ENCODE results near the gene PIWIL1. TPM values are rescaled to one million over a fixed set of nuclear protein-coding genes. Genes with fewer than 3 reads are reported as not detected.

The PIWIL1 gene
- polyA plus RNA-seq, 4 donors = 0.21 TPM; not detected in 3

DNA sequence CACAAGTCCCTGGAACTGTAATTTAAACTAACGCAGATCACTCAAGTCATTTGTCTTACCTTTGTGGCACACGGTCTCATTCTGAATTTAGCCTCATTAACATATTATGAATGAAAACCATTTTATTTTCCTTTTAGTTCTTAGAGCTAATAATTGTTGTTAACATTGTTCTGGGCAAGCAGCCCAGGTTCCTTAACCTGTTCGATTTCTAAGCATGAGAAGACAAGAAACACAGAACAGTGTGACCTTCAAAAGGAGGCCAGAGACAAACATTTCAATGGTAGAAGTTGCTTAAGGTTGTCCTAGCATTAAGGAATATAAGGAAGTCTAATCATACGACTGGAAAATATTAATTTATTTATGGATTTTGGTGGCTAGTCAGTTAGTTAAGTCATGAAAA, 35.2 kb downstream of the PIWIL1 start:
- no peaks in the 10 kb centered on the region for H3K9me3 ChIP-seq (ENCODE audit: control insufficient read depth in 2 of 2, insufficient read depth in 1 of 2, low read depth in 1 of 2, low read length in 1 of 2)
- H3K36me3 ChIP-seq (ENCODE audit: control insufficient read depth in 3 of 3, insufficient read depth in 2 of 3, low read depth in 1 of 3, low read length in 3 of 3) = no peaks in the 10 kb centered on the region
- H3K4me1 ChIP-seq (ENCODE audit: control insufficient read depth in 3 of 3, insufficient read depth in 2 of 3, low read depth in 1 of 3, low read length in 2 of 3) = no peaks in the 10 kb centered on the region
- H3K27ac ChIP-seq (ENCODE audit: low read depth in 1 of 3, low read length in 2 of 3) = no peak overlapping the region
- peaks cover 0 to 2% (median 0%) of the 10 kb centered on the region in 3 donors for H3K27me3 ChIP-seq (ENCODE audit: control insufficient read depth in 3 of 3, insufficient read depth in 3 of 3, low read length in 3 of 3)
- no peak overlapping the region for H3K4me3 ChIP-seq (ENCODE audit: low read depth in 1 of 3, low read length in 3 of 3)
- WGBS, 3 donors = 58 to 70% (median 60%) methylated on average over 4 of the region's 4 CpGs
- FAIRE-seq (no peak), DNase-seq (no peak)

DNA sequence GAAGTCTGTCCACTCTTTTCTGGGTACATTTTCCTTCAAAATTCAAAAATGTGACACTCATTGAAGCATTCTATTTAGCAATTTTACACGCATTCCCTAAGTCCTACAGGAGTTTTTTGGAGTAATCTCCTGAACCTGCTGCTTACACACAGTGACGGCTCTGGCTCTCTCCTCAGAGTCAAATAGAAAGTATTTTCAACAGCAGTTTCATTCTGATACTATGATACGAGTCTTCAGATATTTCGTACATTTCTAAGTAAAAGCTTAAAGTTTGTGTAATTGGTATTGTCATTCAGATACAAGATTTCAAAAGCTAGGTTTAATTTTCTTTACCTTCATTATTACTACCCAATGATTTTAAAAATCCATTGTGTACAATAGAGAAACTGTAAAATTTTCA, 36.4 kb downstream of the PIWIL1 start:
- 73 to 74% (median 73%) methylated on average over 4 of the region's 4 CpGs for WGBS, 3 donors
- DNase-seq (no peak), FAIRE-seq (no peak)
- Histone ChIP-seq H3K36me3 (ENCODE audit: control insufficient read depth in 3 of 3, insufficient read depth in 2 of 3, low read depth in 1 of 3, low read length in 3 of 3) (no peaks in the 10 kb centered on the region), H3K9me3 (ENCODE audit: control insufficient read depth in 2 of 2, insufficient read depth in 1 of 2, low read depth in 1 of 2, low read length in 1 of 2) (no peaks in the 10 kb centered on the region), H3K4me1 (ENCODE audit: control insufficient read depth in 3 of 3, insufficient read depth in 2 of 3, low read depth in 1 of 3, low read length in 2 of 3) (no peaks in the 10 kb centered on the region), H3K27me3 (ENCODE audit: control insufficient read depth in 3 of 3, insufficient read depth in 3 of 3, low read length in 3 of 3) (peaks cover 0 to 2% (median 0%) of the 10 kb centered on the region in 3 donors), H3K4me3 (ENCODE audit: low read depth in 1 of 3, low read length in 3 of 3) (no peak overlapping the region), H3K27ac (ENCODE audit: low read depth in 1 of 3, low read length in 2 of 3) (no peak overlapping the region)

DNA sequence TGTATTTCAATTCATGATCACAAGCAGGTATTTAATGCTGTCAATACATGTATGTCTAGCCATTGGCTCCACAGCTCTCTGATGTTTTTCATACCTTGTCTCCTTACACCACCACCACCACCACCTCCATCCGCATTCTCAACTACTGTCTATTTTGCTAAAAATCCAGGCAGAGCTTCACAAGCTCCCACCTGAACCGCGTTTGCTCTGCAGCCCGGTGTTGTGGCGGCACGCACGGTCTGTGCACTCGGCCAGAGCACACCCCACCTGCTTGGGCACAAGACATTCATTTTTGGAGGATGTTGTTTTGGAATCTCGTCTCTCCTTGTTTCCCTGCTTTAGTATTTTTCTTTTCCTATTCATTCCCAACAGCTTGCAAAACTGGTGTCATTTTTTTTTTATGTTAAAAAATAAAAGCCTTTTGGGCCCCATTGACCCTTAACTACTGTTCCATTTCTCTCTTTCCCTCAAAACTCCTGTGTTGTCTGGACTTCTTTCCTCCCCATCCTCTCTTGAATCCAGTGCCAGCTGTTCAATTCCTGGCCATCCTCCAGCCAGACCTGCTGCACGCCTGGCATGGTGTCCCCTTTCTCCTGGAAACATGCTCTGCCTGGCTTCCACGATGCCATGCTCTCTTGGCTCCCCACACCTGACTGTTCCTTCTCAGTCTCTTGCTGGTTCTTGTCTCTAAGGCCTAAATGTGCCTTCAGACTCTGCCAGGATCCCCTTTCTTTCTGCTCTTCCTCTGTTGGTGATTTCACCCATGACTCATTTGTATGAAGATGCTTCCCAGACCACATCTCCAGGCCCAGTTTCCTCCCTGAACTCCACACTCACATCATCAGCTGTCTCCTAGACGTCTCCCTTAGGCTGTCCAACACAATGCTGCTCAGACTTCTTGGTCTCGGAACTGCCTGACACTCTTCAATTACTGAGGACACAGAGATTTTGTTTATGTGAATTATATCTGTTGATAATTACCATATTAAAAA, 37.9 kb downstream of the PIWIL1 start:
- DNase-seq (no peak), FAIRE-seq (no peak)
- Histone ChIP-seq H3K36me3 (ENCODE audit: control insufficient read depth in 3 of 3, insufficient read depth in 2 of 3, low read depth in 1 of 3, low read length in 3 of 3) (no peaks in the 10 kb centered on the region), H3K4me1 (ENCODE audit: control insufficient read depth in 3 of 3, insufficient read depth in 2 of 3, low read depth in 1 of 3, low read length in 2 of 3) (no peaks in the 10 kb centered on the region), H3K27ac (ENCODE audit: low read depth in 1 of 3, low read length in 2 of 3) (no peak overlapping the region), H3K4me3 (ENCODE audit: low read depth in 1 of 3, low read length in 3 of 3) (no peak overlapping the region), H3K9me3 (ENCODE audit: control insufficient read depth in 2 of 2, insufficient read depth in 1 of 2, low read depth in 1 of 2, low read length in 1 of 2) (no peaks in the 10 kb centered on the region), H3K27me3 (ENCODE audit: control insufficient read depth in 3 of 3, insufficient read depth in 3 of 3, low read length in 3 of 3) (peaks cover 0 to 2% (median 0%) of the 10 kb centered on the region in 3 donors)
- WGBS, 3 donors = 75 to 80% (median 77%) methylated on average over 13 of the region's 13 CpGs

DNA sequence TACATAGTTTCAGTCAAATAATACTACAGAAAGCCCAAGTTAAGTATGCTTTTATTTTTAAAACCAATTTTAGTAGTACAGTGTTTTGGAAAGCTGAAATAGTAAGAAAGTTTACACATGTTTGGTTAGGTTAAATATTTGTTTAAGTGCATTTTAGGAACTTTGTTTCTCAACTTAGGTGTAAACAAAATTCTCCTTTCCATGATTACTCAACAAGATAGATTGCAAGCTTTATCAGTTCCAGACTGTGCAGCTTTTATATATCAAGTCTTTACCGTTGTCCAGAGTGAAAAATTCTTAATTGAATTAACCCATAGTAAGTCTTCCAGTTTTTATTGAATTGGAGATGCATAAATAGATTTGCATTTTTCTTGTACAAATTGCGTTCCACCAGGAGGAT, 45.1 kb downstream of the PIWIL1 start:
- Histone ChIP-seq H3K4me3 (ENCODE audit: low read depth in 1 of 3, low read length in 3 of 3) (no peak overlapping the region), H3K27me3 (ENCODE audit: control insufficient read depth in 3 of 3, insufficient read depth in 3 of 3, low read length in 3 of 3) (no peaks in the 10 kb centered on the region), H3K4me1 (ENCODE audit: control insufficient read depth in 3 of 3, insufficient read depth in 2 of 3, low read depth in 1 of 3, low read length in 2 of 3) (no peaks in the 10 kb centered on the region), H3K36me3 (ENCODE audit: control insufficient read depth in 3 of 3, insufficient read depth in 2 of 3, low read depth in 1 of 3, low read length in 3 of 3) (no peaks in the 10 kb centered on the region), H3K27ac (ENCODE audit: low read depth in 1 of 3, low read length in 2 of 3) (no peak overlapping the region), H3K9me3 (ENCODE audit: control insufficient read depth in 2 of 2, insufficient read depth in 1 of 2, low read depth in 1 of 2, low read length in 1 of 2) (no peaks in the 10 kb centered on the region)
- DNase-seq (no peak), FAIRE-seq (no peak)
- 52 to 54% (median 53%) methylated on average over 2 of the region's 2 CpGs for WGBS, 3 donors

DNA sequence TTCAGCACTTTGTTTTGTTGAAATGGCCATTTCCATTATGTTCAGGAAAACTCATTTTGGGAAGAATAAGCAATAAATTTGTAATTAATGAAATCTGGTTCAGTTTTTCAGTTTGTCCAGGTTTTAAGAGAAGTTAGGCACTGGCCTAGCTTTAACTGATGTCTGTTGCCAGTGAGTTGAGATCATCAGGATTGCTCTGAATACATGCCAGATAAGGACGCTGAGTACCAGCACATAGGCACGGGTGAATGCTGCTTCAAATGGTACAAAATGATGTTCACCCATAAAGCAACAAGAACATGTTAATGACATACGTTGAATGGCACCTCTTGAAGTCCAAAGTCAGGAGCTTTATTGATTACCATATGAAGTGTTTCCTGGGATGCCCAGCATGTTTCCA, 46.5 kb downstream of the PIWIL1 start:
- WGBS, 3 donors = 49 to 62% (median 55%) methylated on average over 3 of the region's 3 CpGs
- Histone ChIP-seq H3K4me3 (ENCODE audit: low read depth in 1 of 3, low read length in 3 of 3) (no peak overlapping the region), H3K4me1 (ENCODE audit: control insufficient read depth in 3 of 3, insufficient read depth in 2 of 3, low read depth in 1 of 3, low read length in 2 of 3) (no peaks in the 10 kb centered on the region), H3K27me3 (ENCODE audit: control insufficient read depth in 3 of 3, insufficient read depth in 3 of 3, low read length in 3 of 3) (no peaks in the 10 kb centered on the region), H3K27ac (ENCODE audit: low read depth in 1 of 3, low read length in 2 of 3) (no peak overlapping the region), H3K36me3 (ENCODE audit: control insufficient read depth in 3 of 3, insufficient read depth in 2 of 3, low read depth in 1 of 3, low read length in 3 of 3) (no peaks in the 10 kb centered on the region), H3K9me3 (ENCODE audit: control insufficient read depth in 2 of 2, insufficient read depth in 1 of 2, low read depth in 1 of 2, low read length in 1 of 2) (no peaks in the 10 kb centered on the region)
- FAIRE-seq = no peak
- DNase-seq = no peak

DNA sequence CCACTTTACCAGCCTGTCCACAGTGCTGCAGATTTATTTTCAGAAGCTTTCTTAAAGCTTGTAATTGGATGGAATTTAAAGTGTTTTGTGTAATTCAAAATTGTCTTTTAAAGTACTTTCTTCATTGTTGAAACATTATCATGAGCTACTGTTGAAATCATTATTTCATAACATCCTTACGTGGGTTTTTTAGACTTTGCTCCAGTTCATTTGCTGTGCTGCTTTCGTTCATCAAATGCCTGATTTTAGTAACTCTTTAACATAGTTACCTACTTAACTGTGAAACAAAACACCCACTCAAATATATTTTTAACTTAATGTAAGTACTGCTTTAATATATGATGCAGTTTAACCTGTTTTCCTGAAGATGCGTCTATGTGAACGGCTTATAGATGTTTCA, 47.5 kb downstream of the PIWIL1 start:
- 61 to 83% (median 73%) methylated on average over 4 of the region's 4 CpGs for WGBS, 3 donors
- no peaks in the 10 kb centered on the region for H3K4me1 ChIP-seq (ENCODE audit: control insufficient read depth in 3 of 3, insufficient read depth in 2 of 3, low read depth in 1 of 3, low read length in 2 of 3)
- DNase-seq (no peak), FAIRE-seq (no peak)
- H3K4me3 ChIP-seq (ENCODE audit: low read depth in 1 of 3, low read length in 3 of 3) = no peak overlapping the region
- H3K27ac ChIP-seq (ENCODE audit: low read depth in 1 of 3, low read length in 2 of 3) = no peak overlapping the region
- no peaks in the 10 kb centered on the region for H3K27me3 ChIP-seq (ENCODE audit: control insufficient read depth in 3 of 3, insufficient read depth in 3 of 3, low read length in 3 of 3)
- H3K9me3 ChIP-seq (ENCODE audit: control insufficient read depth in 2 of 2, insufficient read depth in 1 of 2, low read depth in 1 of 2, low read length in 1 of 2) = no peaks in the 10 kb centered on the region
- no peaks in the 10 kb centered on the region for H3K36me3 ChIP-seq (ENCODE audit: control insufficient read depth in 3 of 3, insufficient read depth in 2 of 3, low read depth in 1 of 3, low read length in 3 of 3)

DNA sequence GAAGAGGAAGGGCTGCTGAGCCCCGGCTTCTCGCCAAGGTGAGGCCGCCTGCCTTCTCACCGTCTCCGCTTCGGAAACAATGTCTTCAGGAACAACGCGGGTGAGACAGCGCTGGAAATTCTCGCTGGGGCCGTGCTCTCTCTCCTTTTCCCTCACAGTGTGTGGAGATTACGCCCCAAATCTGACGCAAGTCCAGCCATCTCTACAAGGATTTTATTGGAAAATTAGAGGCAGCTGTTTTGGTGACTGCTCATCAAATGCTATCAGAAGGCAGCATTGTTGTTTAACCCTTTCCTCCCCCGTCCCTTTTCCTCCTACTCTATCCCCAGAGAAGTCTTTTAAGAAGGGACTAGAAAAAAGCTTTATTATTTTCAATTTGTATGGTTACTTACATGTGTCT, 53.5 kb downstream of the PIWIL1 start:
- no peak overlapping the region for H3K4me3 ChIP-seq (ENCODE audit: low read depth in 1 of 3, low read length in 3 of 3)
- H3K27ac ChIP-seq (ENCODE audit: low read depth in 1 of 3, low read length in 2 of 3) = no peak overlapping the region
- no peaks in the 10 kb centered on the region for H3K9me3 ChIP-seq (ENCODE audit: control insufficient read depth in 2 of 2, insufficient read depth in 1 of 2, low read depth in 1 of 2, low read length in 1 of 2)
- H3K27me3 ChIP-seq (ENCODE audit: control insufficient read depth in 3 of 3, insufficient read depth in 3 of 3, low read length in 3 of 3) = peaks cover 0 to 2% (median 0%) of the 10 kb centered on the region in 3 donors
- DNase-seq (no peak), FAIRE-seq (no peak)
- no peaks in the 10 kb centered on the region for H3K36me3 ChIP-seq (ENCODE audit: control insufficient read depth in 3 of 3, insufficient read depth in 2 of 3, low read depth in 1 of 3, low read length in 3 of 3)
- no peaks in the 10 kb centered on the region for H3K4me1 ChIP-seq (ENCODE audit: control insufficient read depth in 3 of 3, insufficient read depth in 2 of 3, low read depth in 1 of 3, low read length in 2 of 3)
- WGBS, 3 donors = 59 to 69% (median 63%) methylated on average over 14 of the region's 14 CpGs

DNA sequence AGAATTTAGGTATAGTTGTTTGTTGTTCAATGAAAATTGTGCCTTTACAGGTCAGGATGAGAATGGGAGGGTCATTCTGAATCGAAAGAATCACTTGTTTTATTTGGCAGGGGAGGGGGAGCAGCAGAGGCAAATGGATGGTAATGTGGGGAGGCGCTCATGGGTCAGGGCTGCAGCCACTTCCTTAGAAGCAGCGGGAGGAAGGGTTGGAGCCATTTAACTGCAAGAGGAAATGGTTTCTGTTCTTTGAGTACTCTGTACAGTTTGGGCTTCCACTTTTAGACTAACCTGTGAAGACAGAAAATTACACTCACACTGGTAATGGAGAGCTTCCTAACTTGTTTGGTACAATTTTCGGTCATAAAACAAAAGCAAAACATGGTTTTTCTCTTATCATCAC, 57.2 kb downstream of the PIWIL1 start:
- H3K36me3 ChIP-seq (ENCODE audit: control insufficient read depth in 3 of 3, insufficient read depth in 2 of 3, low read depth in 1 of 3, low read length in 3 of 3) = no peaks in the 10 kb centered on the region
- no peak for FAIRE-seq
- no peak for DNase-seq
- no peak overlapping the region for H3K4me3 ChIP-seq (ENCODE audit: low read depth in 1 of 3, low read length in 3 of 3)
- peaks cover 0 to 2% (median 0%) of the 10 kb centered on the region in 3 donors for H3K27me3 ChIP-seq (ENCODE audit: control insufficient read depth in 3 of 3, insufficient read depth in 3 of 3, low read length in 3 of 3)
- WGBS, 3 donors = 50 to 64% (median 55%) methylated on average over 4 of the region's 4 CpGs
- H3K27ac ChIP-seq (ENCODE audit: low read depth in 1 of 3, low read length in 2 of 3) = no peak overlapping the region
- H3K9me3 ChIP-seq (ENCODE audit: control insufficient read depth in 2 of 2, insufficient read depth in 1 of 2, low read depth in 1 of 2, low read length in 1 of 2) = no peaks in the 10 kb centered on the region
- H3K4me1 ChIP-seq (ENCODE audit: control insufficient read depth in 3 of 3, insufficient read depth in 2 of 3, low read depth in 1 of 3, low read length in 2 of 3) = no peaks in the 10 kb centered on the region
